ENCODE results near the gene PLOD1. TPM values are rescaled to one million over a fixed set of nuclear protein-coding genes. Genes with fewer than 3 reads are reported as not detected.
"Not testable (repeated sequence)": the region's sequence is repeated elsewhere in the genome, so short reads cannot be mapped to it uniquely, and the experiment has no call there.

PLOD1 gene
- total and polyA plus RNA-seq, 4 donors = 48.0 to 82.9 (median 63.9) TPM

DNA sequence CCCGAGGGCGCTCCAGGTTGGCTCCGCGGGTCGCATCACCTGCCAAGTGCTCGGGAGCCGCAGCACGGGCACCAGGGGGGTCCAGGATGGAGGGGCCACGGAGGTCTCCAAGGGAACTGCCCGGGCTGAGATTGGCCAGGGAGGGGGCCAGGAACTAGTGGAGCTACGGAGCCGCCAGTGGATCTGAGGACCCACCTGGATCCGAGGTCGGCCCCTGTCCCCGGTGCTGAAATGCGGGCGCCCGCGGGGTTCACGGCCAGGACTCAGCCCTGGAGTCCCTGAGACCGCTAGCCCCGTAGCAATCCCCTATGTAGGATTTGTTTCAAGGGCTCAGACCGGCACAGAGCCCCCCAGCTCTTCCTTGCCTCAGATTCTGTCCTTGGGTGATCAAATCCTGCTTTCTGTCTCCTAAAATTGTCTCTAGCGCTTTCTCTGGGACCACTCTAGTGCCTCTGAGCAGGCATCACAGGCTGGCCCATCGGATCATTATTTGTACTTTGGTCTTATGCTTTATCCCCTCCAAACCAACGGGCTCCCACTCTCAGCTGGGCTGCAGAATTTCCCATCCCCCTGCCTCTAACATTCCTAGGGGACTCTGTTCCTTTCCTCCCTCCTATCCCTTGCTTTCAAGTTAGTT lies 35.6 kb upstream of the PLOD1 start:
- Histone ChIP-seq H3K9me3 (ENCODE audit: control insufficient read depth in 4 of 4, low read length in 3 of 4) (no peaks in the 10 kb centered on the region), H3K27me3 (ENCODE audit: control insufficient read depth in 4 of 4, insufficient read depth in 4 of 4, low read length in 3 of 4) (peaks cover 0 to 2% (median 0%) of the 10 kb centered on the region in 4 donors), H3K4me1 (ENCODE audit: control insufficient read depth in 4 of 4, insufficient read depth in 4 of 4, low read length in 3 of 4) (peaks cover 0 to 4% (median 0%) of the 10 kb centered on the region in 4 donors), H3K4me3 (ENCODE audit: low read depth in 1 of 3, low read length in 3 of 3) (no peak overlapping the region), H3K36me3 (ENCODE audit: control insufficient read depth in 4 of 4, insufficient read depth in 3 of 4, low read depth in 1 of 4, low read length in 3 of 4) (no peaks in the 10 kb centered on the region), H3K9ac (ENCODE audit: low read depth in 1 of 2, low read length in 2 of 2) (no peak overlapping the region), H3K27ac (ENCODE audit: low read depth in 1 of 2, low read length in 2 of 2) (no peak overlapping the region)
- no peak for DNase-seq (ENCODE audit: low spot score)
- TF ChIP-seq GABPA (IDR thresholded peaks at IDR 0.05 in 1 of 2, conservative IDR thresholded peaks at IDR 0.05 in 1 of 2) (no peak), JUND (IDR thresholded peaks at IDR 0.05) (no peak), YY1 (IDR thresholded peaks at IDR 0.05) (no peak), SP1 (IDR thresholded peaks at IDR 0.05) (no peak), HNF4A (conservative IDR thresholded peaks at IDR 0.05) (no peak)
- TF ChIP-seq, protein P1, sequence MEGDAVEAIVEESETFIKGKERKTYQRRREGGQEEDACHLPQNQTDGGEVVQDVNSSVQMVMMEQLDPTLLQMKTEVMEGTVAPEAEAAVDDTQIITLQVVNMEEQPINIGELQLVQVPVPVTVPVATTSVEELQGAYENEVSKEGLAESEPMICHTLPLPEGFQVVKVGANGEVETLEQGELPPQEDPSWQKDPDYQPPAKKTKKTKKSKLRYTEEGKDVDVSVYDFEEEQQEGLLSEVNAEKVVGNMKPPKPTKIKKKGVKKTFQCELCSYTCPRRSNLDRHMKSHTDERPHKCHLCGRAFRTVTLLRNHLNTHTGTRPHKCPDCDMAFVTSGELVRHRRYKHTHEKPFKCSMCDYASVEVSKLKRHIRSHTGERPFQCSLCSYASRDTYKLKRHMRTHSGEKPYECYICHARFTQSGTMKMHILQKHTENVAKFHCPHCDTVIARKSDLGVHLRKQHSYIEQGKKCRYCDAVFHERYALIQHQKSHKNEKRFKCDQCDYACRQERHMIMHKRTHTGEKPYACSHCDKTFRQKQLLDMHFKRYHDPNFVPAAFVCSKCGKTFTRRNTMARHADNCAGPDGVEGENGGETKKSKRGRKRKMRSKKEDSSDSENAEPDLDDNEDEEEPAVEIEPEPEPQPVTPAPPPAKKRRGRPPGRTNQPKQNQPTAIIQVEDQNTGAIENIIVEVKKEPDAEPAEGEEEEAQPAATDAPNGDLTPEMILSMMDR (IDR thresholded peaks at IDR 0.05; ENCODE audit: low read depth, low read length, missing input control) = no peak
- TF ChIP-seq, protein P2, sequence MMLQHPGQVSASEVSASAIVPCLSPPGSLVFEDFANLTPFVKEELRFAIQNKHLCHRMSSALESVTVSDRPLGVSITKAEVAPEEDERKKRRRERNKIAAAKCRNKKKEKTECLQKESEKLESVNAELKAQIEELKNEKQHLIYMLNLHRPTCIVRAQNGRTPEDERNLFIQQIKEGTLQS (IDR thresholded peaks at IDR 0.05) = no peak
- TF ChIP-seq, protein P3, sequence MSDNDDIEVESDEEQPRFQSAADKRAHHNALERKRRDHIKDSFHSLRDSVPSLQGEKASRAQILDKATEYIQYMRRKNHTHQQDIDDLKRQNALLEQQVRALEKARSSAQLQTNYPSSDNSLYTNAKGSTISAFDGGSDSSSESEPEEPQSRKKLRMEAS (IDR thresholded peaks at IDR 0.05) = no peak
- TF ChIP-seq, protein P4, sequence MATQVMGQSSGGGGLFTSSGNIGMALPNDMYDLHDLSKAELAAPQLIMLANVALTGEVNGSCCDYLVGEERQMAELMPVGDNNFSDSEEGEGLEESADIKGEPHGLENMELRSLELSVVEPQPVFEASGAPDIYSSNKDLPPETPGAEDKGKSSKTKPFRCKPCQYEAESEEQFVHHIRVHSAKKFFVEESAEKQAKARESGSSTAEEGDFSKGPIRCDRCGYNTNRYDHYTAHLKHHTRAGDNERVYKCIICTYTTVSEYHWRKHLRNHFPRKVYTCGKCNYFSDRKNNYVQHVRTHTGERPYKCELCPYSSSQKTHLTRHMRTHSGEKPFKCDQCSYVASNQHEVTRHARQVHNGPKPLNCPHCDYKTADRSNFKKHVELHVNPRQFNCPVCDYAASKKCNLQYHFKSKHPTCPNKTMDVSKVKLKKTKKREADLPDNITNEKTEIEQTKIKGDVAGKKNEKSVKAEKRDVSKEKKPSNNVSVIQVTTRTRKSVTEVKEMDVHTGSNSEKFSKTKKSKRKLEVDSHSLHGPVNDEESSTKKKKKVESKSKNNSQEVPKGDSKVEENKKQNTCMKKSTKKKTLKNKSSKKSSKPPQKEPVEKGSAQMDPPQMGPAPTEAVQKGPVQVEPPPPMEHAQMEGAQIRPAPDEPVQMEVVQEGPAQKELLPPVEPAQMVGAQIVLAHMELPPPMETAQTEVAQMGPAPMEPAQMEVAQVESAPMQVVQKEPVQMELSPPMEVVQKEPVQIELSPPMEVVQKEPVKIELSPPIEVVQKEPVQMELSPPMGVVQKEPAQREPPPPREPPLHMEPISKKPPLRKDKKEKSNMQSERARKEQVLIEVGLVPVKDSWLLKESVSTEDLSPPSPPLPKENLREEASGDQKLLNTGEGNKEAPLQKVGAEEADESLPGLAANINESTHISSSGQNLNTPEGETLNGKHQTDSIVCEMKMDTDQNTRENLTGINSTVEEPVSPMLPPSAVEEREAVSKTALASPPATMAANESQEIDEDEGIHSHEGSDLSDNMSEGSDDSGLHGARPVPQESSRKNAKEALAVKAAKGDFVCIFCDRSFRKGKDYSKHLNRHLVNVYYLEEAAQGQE (IDR thresholded peaks at IDR 0.05) = peak; percentile 96
- 20% methylated on average over 26 of the region's 26 CpGs for WGBS

DNA sequence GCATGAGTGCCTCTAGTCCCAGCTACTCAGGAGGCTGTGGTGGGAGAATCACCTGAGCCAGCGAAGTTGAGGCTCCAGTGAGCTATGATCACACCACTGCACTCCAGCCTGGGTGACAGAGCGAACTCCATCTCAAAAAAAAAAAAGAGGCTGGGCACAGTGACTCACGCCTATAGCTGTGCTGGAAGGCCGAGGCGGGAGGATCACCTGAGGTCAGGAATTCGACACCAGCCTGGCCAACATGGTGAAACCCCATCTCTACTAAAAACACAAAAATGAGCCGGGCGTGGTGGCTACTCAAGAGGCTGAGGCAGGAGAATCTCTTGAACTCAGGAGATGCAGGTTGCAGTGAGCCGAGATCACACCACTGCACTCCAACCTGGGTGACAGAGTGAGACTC lies 33.1 kb upstream of the PLOD1 start:
- DNase-seq (ENCODE audit: low spot score); H3K9ac ChIP-seq (ENCODE audit: low read depth in 1 of 2, low read length in 2 of 2); H3K4me1 ChIP-seq (ENCODE audit: control insufficient read depth in 4 of 4, insufficient read depth in 4 of 4, low read length in 3 of 4); H3K9me3 ChIP-seq (ENCODE audit: control insufficient read depth in 4 of 4, low read length in 3 of 4); H3K36me3 ChIP-seq (ENCODE audit: control insufficient read depth in 4 of 4, insufficient read depth in 3 of 4, low read depth in 1 of 4, low read length in 3 of 4); H3K4me3 ChIP-seq (ENCODE audit: low read depth in 1 of 3, low read length in 3 of 3); H3K27ac ChIP-seq (ENCODE audit: low read depth in 1 of 2, low read length in 2 of 2); H3K27me3 ChIP-seq (ENCODE audit: control insufficient read depth in 4 of 4, insufficient read depth in 4 of 4, low read length in 3 of 4): not testable (repeated sequence)
- WGBS = 75% methylated on average over 9 of the region's 9 CpGs

DNA sequence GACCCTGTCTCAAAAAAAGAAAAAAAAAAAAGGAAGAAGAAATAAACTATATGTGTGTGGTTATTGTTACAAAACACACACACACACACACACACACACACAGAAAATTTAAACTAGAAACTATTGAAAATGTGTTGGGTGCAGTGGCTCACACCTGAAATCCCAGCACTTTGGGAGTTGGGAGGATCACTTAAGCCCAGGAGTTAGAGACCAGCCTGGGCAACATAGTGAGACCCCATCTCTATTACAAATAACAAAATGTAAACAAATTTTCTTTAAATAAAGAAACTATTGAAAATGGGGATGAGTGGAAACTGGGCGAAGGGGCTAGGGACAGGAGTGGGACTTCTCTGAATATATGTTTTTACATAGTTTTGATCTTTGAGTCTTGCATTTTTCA lies 31.3 kb upstream of the PLOD1 start:
- 93% methylated on average over 1 of the region's 1 CpG for WGBS
- Histone ChIP-seq H3K27ac (ENCODE audit: low read depth in 1 of 2, low read length in 2 of 2) (no peak overlapping the region), H3K4me1 (ENCODE audit: control insufficient read depth in 4 of 4, insufficient read depth in 4 of 4, low read length in 3 of 4) (peaks cover 0 to 7% (median 0%) of the 10 kb centered on the region in 4 donors), H3K27me3 (ENCODE audit: control insufficient read depth in 4 of 4, insufficient read depth in 4 of 4, low read length in 3 of 4) (peaks cover 0 to 2% (median 0%) of the 10 kb centered on the region in 4 donors), H3K4me3 (ENCODE audit: low read depth in 1 of 3, low read length in 3 of 3) (no peak overlapping the region), H3K9me3 (ENCODE audit: control insufficient read depth in 4 of 4, low read length in 3 of 4) (no peaks in the 10 kb centered on the region), H3K36me3 (ENCODE audit: control insufficient read depth in 4 of 4, insufficient read depth in 3 of 4, low read depth in 1 of 4, low read length in 3 of 4) (no peaks in the 10 kb centered on the region), H3K9ac (ENCODE audit: low read depth in 1 of 2, low read length in 2 of 2) (no peak overlapping the region)
- no peak for DNase-seq (ENCODE audit: low spot score)
- no peak for TF ChIP-seq TAF1 (conservative IDR thresholded peaks at IDR 0.05)
- TF ChIP-seq RAD21 (IDR thresholded peaks at IDR 0.05) = no peak
- no peak for TF ChIP-seq YY1 (IDR thresholded peaks at IDR 0.05)
- TF ChIP-seq GABPA (IDR thresholded peaks at IDR 0.05 in 1 of 2, conservative IDR thresholded peaks at IDR 0.05 in 1 of 2) = no peak
- TF ChIP-seq HNF4G (IDR thresholded peaks at IDR 0.05) = no peak
- TF ChIP-seq, protein P5, sequence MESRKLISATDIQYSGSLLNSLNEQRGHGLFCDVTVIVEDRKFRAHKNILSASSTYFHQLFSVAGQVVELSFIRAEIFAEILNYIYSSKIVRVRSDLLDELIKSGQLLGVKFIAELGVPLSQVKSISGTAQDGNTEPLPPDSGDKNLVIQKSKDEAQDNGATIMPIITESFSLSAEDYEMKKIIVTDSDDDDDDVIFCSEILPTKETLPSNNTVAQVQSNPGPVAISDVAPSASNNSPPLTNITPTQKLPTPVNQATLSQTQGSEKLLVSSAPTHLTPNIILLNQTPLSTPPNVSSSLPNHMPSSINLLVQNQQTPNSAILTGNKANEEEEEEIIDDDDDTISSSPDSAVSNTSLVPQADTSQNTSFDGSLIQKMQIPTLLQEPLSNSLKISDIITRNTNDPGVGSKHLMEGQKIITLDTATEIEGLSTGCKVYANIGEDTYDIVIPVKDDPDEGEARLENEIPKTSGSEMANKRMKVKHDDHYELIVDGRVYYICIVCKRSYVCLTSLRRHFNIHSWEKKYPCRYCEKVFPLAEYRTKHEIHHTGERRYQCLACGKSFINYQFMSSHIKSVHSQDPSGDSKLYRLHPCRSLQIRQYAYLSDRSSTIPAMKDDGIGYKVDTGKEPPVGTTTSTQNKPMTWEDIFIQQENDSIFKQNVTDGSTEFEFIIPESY (IDR thresholded peaks at IDR 0.05) = no peak
- TF ChIP-seq EGR1 (IDR thresholded peaks at IDR 0.05; ENCODE audit: low read depth in 2 of 2) = no peak
- TF ChIP-seq FOXA2 (IDR thresholded peaks at IDR 0.05) = no peak
- no peak for TF ChIP-seq NR2F2 (IDR thresholded peaks at IDR 0.05)
- TF ChIP-seq RXRA (IDR thresholded peaks at IDR 0.05) = no peak
- TF ChIP-seq, protein P2 (IDR thresholded peaks at IDR 0.05) = no peak
- no peak for TF ChIP-seq HNF4A (conservative IDR thresholded peaks at IDR 0.05)
